ENCODE data around the gene LRP1B.
"Not testable (repeated sequence)": the region's sequence is repeated elsewhere in the genome, so short reads cannot be mapped to it uniquely, and the experiment has no call there.

The LRP1B gene

DNA sequence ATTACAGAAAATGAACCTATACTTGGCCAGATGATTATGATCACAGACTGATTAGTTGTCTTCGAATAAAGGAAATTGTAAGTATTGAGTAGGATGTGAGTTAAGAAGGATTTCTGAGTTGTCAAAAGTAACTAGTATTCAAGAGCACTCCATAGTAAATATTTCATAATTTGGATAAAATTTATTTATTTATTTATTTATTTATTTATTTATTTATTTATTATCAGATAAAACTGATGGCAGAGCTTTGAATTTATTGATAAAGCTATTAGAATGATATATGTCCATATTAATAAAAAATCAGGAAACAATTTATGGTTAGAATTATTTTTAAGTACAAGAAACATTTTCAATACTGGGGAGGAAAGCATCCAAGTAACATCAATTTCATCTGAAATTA is 1634.1 kb downstream of the LRP1B start:
- DNase-seq: no peak

DNA sequence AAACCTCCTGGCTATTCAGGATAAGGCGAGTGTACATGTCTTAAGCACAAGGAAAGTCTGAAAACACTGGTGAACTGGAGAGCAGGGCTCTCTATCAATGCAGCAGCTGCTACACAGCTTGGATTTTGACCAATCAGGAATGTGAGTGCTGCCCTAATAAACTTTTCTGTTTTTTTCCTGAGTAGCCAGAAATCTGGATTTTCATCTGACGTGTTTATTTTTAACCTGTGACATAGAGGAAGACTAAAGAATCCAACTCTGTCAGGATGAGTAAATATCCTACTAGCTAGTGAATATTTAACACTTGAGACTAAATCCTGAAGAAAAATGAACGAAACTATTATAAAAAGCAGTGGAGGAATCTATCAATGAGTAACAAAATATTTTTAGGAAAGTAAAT is 1638.9 kb downstream of the LRP1B start:
- DNase-seq: no peak

DNA sequence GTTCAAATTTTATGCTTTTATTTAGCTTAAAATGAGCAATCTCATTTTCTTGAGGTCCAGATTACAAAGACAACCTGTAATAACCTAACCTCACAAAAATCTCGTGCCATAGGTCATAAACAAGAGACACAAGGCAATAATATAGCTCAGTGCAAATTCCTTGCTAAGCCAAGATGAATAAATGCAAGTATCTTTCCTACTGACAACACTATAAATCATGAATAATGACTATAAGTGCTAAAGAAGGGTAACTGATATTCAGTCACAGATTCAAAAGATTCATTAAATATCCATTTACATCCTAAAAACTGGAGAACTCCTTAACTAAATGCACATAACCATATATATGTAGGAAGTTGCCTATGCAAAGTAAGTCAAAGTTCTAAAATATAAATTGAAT is 1641.6 kb downstream of the LRP1B start:
- DNase-seq: no peak

DNA sequence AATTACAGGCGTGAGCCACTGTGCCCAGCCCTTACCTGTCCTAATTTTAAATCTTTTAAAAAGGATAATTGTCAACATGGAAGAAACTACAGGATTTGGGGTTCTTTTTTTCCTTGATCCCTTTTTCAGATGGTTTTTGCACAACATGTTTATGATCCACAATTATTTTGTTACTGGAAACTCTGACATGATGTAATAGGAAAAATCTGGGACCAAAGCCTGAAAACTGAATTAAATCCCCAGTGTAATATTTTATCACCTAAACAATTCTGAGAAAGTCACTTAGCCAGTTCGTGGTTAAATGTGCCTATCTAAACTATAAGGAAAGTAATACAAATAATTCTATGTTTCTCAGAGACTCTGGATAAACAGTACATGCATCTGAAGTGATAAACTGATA is 1649.7 kb downstream of the LRP1B start:
- DNase-seq: no peak

DNA sequence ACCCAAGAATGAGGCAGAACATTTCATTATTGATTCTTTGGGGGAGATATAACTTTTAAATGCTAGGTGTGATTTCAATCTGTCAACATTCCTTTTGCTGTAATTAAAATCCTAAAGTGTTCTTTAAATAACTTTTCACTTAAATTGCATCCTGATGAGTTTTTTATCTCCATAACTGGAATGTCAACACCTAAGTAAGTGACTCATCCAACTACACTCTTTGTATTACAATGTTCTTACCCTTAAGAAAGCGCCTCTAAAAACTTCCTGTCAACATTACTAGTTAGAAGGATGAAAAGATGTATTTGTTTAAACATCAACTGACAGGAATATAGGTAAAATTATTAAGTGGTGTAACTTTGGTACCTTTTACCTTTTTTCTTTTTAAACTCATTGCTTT is 1657.0 kb downstream of the LRP1B start:
- no peak for DNase-seq

DNA sequence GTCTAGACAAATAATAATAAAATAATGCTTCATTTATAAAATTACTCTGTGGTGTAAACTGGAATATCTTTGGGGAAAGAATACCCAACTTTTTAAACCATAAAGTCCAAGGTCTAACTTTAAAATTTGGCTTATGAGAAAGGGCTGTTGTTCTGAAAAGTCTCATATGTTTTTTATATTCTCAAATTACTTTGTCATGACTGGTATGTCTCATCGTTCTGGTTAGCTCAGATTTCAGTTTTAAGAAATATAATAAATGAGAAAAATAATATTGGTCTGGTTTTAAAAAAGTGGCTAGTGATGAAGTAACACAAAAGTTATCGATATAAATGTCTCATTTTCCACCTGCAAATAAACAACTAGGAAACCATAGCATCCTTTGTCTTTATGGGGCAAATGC is 1658.1 kb downstream of the LRP1B start:
- DNase-seq: no peak

DNA sequence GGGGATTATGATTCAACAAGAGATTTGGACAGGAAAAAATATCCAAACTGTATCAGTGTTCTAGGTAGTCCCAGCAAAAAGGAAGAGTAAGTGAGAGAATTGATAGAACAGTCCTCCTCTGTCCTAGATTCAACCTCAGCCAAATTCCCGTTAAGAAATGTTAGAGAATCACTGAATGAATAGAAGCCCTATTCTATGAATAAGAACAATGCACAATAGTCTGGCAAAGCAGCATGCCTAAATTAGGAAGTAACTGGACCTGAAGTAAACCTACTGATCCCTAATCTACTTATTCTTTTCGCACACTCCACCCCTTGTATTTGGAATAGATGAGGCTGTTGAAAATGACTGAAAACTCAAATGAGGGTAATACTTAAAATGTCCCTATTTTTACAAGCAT is 1665.5 kb downstream of the LRP1B start:
- DNase-seq: no peak

DNA sequence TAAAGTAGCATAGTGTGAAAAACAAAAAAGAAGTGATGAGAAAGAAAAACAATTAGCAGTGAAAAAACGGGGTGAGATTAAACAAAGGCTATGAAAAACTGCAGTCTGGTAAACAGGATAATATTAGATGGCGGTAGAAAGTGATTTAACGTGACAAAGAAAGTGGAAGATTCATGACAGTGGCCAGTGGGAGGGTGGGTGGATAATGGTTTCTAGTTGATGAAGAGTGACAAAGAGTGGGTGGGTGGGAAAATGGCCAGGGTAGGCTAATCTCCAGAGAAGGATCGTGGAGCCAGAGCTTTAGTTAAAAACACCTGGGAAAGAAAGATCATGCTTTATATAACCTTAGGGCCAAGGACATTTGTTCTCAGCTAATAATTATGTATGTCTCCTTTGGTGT is 1667.8 kb downstream of the LRP1B start:
- peak in 2 of 3 experiments; percentile 1 to 25 for DNase-seq

DNA sequence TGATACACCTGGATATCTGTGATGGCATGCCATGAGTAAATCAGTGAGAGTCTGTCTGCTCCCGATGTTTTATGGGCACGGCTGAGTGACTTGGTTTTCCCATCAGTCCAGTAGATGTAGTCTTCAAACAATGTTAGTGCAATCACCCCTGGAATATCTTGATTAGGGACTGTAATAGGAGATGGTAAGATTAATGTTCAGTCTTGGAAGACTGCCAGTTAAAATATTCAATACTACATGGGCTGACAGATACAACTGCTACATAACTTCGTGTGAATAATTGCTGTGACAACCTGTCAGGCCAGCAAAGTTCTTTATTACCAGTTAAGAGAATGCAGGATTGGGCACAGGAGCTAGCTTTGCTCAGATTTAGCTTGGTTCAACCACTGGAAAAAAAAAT is 1673.3 kb downstream of the LRP1B start:
- DNase-seq: peak in 1 of 3 experiments; percentile 58

DNA sequence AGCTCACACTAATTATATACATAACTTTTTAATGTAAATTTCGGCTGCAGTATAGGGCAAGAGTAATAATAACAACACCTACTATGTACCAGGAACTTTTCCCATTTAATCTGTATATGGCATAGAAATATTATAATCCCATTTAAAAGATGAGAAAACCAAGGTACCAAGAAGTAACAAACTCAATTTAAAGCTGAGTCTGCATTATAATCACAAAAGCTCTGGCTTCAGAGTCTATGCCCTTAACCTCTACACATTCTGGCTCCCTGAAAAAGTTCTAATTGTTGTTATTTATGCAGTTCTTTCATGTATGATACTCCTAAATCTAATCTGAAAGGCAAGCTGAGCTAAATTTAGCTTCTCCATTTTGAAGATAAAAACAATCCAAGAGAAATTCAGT is 1675.5 kb downstream of the LRP1B start:
- DNase-seq: no peak

DNA sequence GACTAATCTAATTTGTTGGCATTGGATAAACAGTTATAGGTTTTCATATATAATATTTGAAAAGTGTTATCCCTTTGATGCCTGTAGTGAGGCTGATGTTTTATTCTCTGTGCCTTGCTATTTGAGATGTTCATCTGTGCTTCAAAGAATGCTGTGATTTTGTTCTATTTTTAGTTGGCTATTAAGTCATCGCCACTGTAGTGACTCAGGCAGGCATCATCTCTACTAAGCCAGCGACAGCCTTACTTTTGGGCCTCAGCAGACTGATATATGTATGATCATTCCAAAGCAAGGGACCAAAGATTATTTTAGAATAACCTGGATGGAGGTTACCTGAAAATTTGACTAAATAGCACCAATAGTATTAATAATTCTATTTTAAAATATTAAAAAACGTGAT is 1676.1 kb downstream of the LRP1B start:
- DNase-seq: no peak

DNA sequence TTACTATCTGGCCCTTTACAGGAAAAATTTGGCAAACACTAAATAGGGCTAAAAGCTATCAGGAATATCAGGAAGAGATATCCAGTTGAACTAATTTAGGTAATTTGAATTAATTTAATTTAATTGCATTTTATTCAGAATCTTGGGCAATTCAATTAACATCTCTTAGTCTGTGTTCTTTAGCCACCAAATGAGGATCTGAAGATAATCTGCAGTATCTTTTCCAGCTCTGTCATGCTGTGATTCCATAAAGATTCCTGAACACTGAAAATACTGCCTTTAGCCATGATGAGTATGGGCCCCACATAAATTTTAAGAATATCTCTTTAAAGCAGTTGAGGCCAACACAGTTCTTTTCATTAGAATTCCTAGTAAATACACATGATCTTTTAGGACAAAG is 1679.5 kb downstream of the LRP1B start:
- DNase-seq: no peak

DNA sequence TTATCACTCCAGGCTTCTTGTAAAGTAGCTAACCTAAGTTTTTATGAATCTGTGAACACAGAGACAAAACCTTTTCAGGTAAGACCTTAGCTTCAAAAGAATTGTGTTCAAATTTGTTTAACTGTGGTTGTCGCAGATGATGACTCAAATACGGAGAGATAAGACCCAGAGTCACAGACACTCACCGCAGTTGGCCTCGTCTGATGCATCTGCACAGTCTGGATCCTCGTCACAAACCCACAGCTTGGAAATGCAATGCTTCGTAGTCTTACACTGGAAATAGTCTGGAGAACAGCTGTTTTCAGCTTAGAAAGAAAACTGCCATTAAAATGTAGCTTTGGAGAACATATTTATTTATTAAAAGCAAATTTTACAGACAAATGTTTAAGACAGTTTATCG is 1688.5 kb downstream of the LRP1B start:
- DNase-seq: no peak

DNA sequence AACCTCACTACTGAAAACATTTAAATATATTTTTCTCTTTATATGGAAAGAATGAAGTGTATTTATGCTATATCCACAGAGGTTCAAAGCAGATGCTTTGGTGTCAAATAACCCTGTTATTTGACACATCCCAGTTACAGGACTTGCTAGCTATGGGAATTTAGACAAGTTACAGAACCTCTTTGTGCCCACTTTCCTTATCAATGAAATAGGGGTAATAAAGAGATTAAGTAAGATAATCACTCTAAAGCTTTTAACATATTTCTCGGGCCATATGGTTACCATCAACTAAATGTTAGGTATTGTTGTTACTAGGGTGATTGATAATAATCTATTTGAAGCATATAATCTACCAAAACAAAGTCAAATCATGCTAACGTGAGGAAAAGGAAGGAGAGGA is 1690.0 kb downstream of the LRP1B start:
- DNase-seq: peak in 1 of 3 experiments; percentile 31

DNA sequence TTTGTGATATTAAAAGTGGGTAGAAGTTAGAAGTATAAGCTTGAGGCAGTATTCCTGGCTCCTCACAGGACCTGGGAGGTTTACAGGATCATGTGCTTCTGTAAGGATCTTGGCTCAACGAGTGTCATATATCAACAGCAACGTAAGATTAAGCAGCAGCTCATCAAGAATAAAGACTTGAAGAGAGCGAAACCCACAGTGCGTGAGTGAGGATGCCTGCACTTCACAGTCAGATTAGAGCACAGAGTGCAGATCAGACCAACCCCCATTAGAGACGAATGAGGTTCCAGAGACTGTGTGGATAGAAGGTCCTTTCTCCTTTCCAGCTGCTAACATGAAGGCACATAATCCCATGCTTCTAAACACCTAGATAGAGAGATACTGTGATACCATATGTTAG is 1693.9 kb downstream of the LRP1B start:
- DNase-seq: no peak

DNA sequence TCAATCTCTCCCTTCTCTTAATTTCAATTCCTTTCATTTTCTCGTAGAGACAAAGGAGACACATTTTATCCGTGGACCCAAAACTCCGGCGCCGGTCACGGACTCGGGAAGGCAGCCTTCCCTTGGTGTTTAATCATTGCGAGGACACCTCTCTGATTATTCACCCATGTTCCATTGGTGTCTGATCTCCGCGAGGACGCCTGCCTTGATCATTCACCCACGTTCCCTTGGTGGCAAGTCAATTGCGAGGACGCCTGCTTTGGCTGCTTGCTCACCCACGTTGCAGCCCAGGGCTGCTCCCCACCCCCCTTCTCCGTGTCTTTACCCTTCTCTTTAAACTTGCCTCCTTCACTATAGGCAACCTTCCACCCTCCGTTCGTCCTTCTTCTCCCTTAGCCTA is 1703.8 kb downstream of the LRP1B start:
- DNase-seq: not testable (repeated sequence)

DNA sequence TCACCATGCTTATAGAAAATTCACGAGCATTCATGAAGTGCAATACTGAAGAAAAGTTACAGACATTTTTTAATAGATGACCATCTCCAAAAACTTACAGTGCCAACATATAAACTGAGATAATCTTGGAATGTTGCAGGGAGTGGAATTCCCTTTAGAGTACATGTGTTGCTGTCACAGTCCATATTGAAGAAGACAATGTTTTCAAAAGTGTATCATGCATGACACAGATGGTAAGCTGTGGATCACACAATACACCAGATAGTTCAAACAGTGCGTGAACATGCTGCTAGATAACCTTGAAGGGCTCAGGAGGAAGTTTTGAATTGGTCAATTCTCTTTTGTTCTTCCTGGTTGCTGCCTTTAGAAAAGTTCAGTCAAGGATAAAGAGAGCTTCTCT is 1706.3 kb downstream of the LRP1B start:
- no peak for DNase-seq

DNA sequence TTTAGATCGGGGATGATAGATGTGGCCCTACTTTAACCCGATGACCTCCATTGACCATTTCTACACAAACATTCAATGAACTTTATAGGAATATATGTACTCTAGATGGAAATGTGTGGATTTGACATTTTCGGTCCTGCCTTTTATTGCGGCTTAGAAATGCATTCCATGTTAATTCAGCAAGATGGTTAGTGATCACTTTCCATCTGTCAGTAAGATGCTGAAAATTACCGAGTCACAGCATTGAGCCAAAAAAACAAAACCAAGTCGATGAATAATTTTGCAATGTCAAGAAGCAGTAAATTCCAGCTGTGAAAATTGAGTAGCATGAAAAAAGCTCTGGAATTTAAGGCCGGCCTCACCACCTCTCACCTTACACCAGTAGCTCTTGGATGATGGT is 1708.1 kb downstream of the LRP1B start:
- no peak for DNase-seq

DNA sequence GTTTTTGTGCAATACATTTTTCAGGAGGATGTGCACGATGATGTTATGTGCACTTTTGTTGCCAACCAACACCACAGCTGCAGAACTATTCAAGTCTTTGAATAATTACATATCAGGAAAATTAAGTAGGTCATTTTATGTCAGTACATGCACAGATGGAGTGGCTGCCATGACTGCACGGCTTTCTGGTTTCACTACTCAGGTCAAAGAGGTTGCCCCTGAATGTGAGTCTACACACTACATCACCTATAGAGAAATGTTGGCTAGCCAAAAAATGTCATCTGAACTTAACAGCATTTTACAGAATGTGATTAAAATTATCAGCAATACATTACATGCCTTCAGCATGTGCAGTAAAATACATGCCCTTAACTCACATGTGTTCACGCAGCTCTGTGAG is 1713.3 kb downstream of the LRP1B start:
- DNase-seq: no peak

DNA sequence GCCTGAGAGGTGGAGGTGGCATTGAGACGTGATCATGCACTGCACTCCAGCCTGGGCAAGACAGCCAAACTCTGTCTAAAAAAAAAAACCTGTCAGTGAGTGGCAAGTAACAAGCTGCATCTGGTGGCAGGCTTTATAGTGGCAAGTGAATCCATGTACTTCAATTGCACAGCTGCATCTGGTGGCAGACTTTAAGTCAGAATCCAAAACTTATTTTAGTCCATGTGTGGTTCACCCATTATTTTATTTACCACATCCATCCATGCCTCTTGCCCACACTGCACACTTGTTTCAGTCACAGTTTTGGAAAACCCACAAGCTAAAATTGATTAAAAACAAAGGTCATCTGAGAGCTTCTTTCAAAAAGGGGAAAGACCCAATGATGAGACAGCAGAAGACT is 1714.2 kb downstream of the LRP1B start:
- no peak for DNase-seq

DNA sequence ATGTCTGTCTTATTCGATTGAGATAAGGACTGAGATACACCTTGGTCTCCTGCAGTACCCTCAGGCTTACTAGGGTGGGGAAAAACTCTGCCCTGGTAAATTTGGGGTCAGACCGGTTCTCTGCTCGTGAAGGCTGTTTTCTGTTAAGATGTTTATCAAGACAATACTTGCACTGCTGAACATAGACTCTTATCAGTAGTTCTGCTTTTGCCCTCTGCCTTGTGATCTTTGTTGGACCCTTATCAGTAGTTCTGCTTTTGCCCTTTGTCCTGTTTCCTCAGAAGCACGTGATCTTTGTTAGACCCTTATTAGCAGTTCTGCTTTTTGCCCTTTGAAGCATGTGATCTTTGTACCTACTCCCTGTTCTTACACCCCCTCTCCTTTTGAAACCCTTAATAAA is 1715.8 kb downstream of the LRP1B start:
- DNase-seq: not testable (repeated sequence)

DNA sequence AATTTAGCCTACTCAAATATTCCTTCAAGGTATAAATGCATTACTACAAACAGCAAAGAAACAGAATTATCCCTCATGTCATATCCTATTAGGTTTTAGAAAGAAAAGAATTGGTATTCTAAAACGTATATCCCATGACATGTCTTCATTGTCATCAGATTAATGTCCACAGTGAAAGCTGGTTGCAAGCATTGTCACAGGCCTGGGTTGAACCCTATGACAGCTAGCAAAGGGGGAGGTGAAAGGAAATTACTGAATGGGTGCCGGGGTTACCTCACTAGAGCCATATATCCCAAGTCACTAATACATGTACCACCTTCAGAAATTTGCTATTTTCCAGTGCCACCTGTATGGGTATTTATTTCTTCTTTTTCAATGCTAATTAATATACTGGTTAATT is 1720.1 kb downstream of the LRP1B start:
- DNase-seq: no peak

DNA sequence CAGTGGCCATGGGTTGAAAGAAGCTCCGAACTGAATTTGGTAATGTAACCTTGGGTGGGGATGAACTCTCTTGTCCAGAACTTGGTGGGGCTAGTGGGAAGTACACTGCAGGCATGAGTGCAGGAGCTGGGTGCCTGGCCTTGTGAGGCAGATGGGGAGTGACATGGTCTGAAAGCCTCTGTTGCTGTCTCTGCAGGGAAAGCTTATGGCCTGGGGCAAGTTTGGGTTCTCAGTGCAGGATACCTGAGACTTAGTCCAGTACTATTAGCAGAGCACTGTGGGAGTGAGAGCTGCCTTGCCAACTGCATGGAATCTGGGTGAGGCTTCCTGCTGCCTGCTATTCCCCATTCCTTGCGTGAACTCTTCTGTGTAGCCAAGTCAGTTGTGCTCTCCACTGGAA is 1729.8 kb downstream of the LRP1B start:
- no peak for DNase-seq

DNA sequence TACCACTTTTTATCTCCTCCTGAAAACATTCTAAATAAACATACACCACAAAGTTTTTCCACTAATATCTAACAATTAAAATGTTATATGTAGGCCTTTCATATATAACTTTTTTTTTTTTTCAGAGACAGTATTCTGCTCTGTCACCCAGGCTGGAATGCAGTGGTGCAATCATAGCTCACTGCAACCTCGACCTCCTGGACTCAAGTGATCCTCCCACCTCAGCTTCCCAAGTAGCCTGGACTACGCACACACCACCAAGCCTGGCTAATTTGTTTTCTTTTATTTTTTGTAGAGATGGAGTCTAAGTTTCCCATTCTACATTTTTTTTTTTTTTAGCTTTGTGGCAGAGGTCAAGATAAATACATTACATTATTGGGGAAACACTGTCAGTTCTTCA is 1738.0 kb downstream of the LRP1B start:
- DNase-seq: no peak

DNA sequence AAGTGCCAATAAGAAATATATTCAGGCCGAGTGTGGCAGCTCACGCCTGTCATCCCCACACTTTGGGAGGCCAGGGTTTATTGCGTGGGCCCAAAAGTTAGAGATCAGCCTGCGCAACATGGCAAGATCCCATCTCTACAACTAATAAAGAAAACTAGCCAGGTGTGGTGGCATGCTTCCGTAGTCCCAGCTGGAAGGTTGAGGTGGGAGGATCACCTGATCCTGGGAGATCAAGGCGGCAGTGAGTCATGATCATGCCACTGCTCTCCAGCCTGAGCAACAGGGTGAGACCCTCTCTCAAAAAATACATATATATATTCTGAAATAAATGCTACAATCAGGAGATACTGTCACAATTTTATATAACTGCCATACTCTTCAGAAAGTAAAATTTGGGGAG is 1745.9 kb downstream of the LRP1B start:
- no peak for DNase-seq

DNA sequence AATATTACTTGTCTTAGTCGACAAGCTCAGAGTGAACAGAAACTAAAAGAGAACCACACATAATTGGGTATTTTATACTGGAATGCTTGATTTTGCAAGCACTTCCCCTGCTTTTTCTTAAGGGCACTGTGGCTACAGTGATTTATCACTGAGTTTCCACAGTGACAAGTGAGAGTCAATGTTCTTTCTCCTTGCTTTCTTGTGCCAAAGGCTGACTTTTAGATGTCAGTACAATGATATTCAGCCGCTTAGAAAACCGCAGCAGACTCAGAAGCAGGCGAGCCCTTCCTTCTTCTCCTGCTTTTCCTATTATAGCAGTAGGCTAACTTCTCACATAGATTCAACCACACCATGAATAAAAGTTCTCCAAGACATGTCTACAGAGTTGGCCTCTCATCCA is 1747.0 kb downstream of the LRP1B start:
- no peak for DNase-seq
